ENCODE measurements around the gene ST6GALNAC2.

ST6GALNAC2 gene

GRCh38 chr17:76557368-76558197 lies 28.1 kb downstream of the ST6GALNAC2 start:
- no peaks in the 10 kb centered on the region for H3K27me3 ChIP-seq (ENCODE audit: control insufficient read depth in 1 of 2, insufficient read depth in 2 of 2, low read length in 2 of 2)
- H3K4me1 ChIP-seq (ENCODE audit: control insufficient read depth in 1 of 2, insufficient read depth in 2 of 2, low read length in 2 of 2), result peaks cover 34 to 38% of the 10 kb centered on the region in 2 donors
- peak overlapping the region; percentile 75 for H3K27ac ChIP-seq (ENCODE audit: low read depth, low read length)
- H3K36me3 ChIP-seq (ENCODE audit: control insufficient read depth in 1 of 2, insufficient read depth in 2 of 2, low read length in 2 of 2), result peaks cover 8 to 12% of the 10 kb centered on the region in 2 donors
- H3K9me3 ChIP-seq (ENCODE audit: control insufficient read depth in 1 of 2, low read length in 2 of 2), result no peaks in the 10 kb centered on the region
- peak overlapping the region; percentile 93 to 96 for H3K4me3 ChIP-seq (ENCODE audit: low read depth in 1 of 2, low read length in 2 of 2)
- H3K9ac ChIP-seq (ENCODE audit: low read depth in 1 of 2, low read length in 2 of 2), result peak overlapping the region; percentile 91 to 92

GRCh38 chr17:76556765-76557367 lies 28.8 kb downstream of the ST6GALNAC2 start:
- H3K9me3 ChIP-seq (ENCODE audit: control insufficient read depth in 1 of 2, low read length in 2 of 2), result no peaks in the 10 kb centered on the region
- H3K4me1 ChIP-seq (ENCODE audit: control insufficient read depth in 1 of 2, insufficient read depth in 2 of 2, low read length in 2 of 2), result peaks cover 32 to 35% of the 10 kb centered on the region in 2 donors
- peak overlapping the region; percentile 93 to 96 for H3K4me3 ChIP-seq (ENCODE audit: low read depth in 1 of 2, low read length in 2 of 2)
- H3K36me3 ChIP-seq (ENCODE audit: control insufficient read depth in 1 of 2, insufficient read depth in 2 of 2, low read length in 2 of 2), result peaks cover 5 to 8% of the 10 kb centered on the region in 2 donors
- H3K27me3 ChIP-seq (ENCODE audit: control insufficient read depth in 1 of 2, insufficient read depth in 2 of 2, low read length in 2 of 2), result no peaks in the 10 kb centered on the region
- peak overlapping the region; percentile 91 to 92 for H3K9ac ChIP-seq (ENCODE audit: low read depth in 1 of 2, low read length in 2 of 2)
- peak overlapping the region; percentile 75 for H3K27ac ChIP-seq (ENCODE audit: low read depth, low read length)

GRCh38 chr17:76554131-76554530 lies 31.5 kb downstream of the ST6GALNAC2 start:
- Histone ChIP-seq H3K36me3 (ENCODE audit: control insufficient read depth in 1 of 2, insufficient read depth in 2 of 2, low read length in 2 of 2) (no peaks in the 10 kb centered on the region), H3K4me3 (ENCODE audit: low read depth in 1 of 2, low read length in 2 of 2) (no peak overlapping the region), H3K9ac (ENCODE audit: low read depth in 1 of 2, low read length in 2 of 2) (no peak overlapping the region), H3K27me3 (ENCODE audit: control insufficient read depth in 1 of 2, insufficient read depth in 2 of 2, low read length in 2 of 2) (no peaks in the 10 kb centered on the region), H3K4me1 (ENCODE audit: control insufficient read depth in 1 of 2, insufficient read depth in 2 of 2, low read length in 2 of 2) (peaks cover 16 to 25% of the 10 kb centered on the region in 2 donors), H3K9me3 (ENCODE audit: control insufficient read depth in 1 of 2, low read length in 2 of 2) (no peaks in the 10 kb centered on the region), H3K27ac (ENCODE audit: low read depth, low read length) (no peak overlapping the region)

- Histone ChIP-seq H3K9ac (ENCODE audit: low read depth in 1 of 2, low read length in 2 of 2) (no peak overlapping the region), H3K27ac (ENCODE audit: low read depth, low read length) (no peak overlapping the region), H3K9me3 (ENCODE audit: control insufficient read depth in 1 of 2, low read length in 2 of 2) (no peaks in the 10 kb centered on the region), H3K4me1 (ENCODE audit: control insufficient read depth in 1 of 2, insufficient read depth in 2 of 2, low read length in 2 of 2) (peaks cover 8 to 18% of the 10 kb centered on the region in 2 donors), H3K27me3 (ENCODE audit: control insufficient read depth in 1 of 2, insufficient read depth in 2 of 2, low read length in 2 of 2) (no peaks in the 10 kb centered on the region), H3K36me3 (ENCODE audit: control insufficient read depth in 1 of 2, insufficient read depth in 2 of 2, low read length in 2 of 2) (no peaks in the 10 kb centered on the region), H3K4me3 (ENCODE audit: low read depth in 1 of 2, low read length in 2 of 2) (no peak overlapping the region)
These were observed 32.3 kb downstream of the ST6GALNAC2 start for GRCh38 chr17:76553178-76553908.

- Histone ChIP-seq H3K27me3 (ENCODE audit: control insufficient read depth in 1 of 2, insufficient read depth in 2 of 2, low read length in 2 of 2) (no peaks in the 10 kb centered on the region), H3K27ac (ENCODE audit: low read depth, low read length) (no peak overlapping the region), H3K36me3 (ENCODE audit: control insufficient read depth in 1 of 2, insufficient read depth in 2 of 2, low read length in 2 of 2) (no peaks in the 10 kb centered on the region), H3K4me1 (ENCODE audit: control insufficient read depth in 1 of 2, insufficient read depth in 2 of 2, low read length in 2 of 2) (peaks cover 6 to 30% of the 10 kb centered on the region in 2 donors), H3K4me3 (ENCODE audit: low read depth in 1 of 2, low read length in 2 of 2) (no peak overlapping the region), H3K9ac (ENCODE audit: low read depth in 1 of 2, low read length in 2 of 2) (no peak overlapping the region), H3K9me3 (ENCODE audit: control insufficient read depth in 1 of 2, low read length in 2 of 2) (no peaks in the 10 kb centered on the region)
These were observed 34.0 kb downstream of the ST6GALNAC2 start for GRCh38 chr17:76551685-76552084.

GRCh38 chr17:76550712-76551615 lies 34.7 kb downstream of the ST6GALNAC2 start:
- peaks cover 13 to 33% of the 10 kb centered on the region in 2 donors for H3K4me1 ChIP-seq (ENCODE audit: control insufficient read depth in 1 of 2, insufficient read depth in 2 of 2, low read length in 2 of 2)
- H3K27ac ChIP-seq (ENCODE audit: low read depth, low read length), result no peak overlapping the region
- H3K4me3 ChIP-seq (ENCODE audit: low read depth in 1 of 2, low read length in 2 of 2), result peak overlapping the region in 1 of 2 donors; percentile 19
- no peaks in the 10 kb centered on the region for H3K27me3 ChIP-seq (ENCODE audit: control insufficient read depth in 1 of 2, insufficient read depth in 2 of 2, low read length in 2 of 2)
- H3K9me3 ChIP-seq (ENCODE audit: control insufficient read depth in 1 of 2, low read length in 2 of 2), result no peaks in the 10 kb centered on the region
- H3K9ac ChIP-seq (ENCODE audit: low read depth in 1 of 2, low read length in 2 of 2), result no peak overlapping the region
- H3K36me3 ChIP-seq (ENCODE audit: control insufficient read depth in 1 of 2, insufficient read depth in 2 of 2, low read length in 2 of 2), result no peaks in the 10 kb centered on the region

- no peak overlapping the region for H3K9ac ChIP-seq (ENCODE audit: low read depth in 1 of 2, low read length in 2 of 2)
- no peaks in the 10 kb centered on the region for H3K9me3 ChIP-seq (ENCODE audit: control insufficient read depth in 1 of 2, low read length in 2 of 2)
- no peaks in the 10 kb centered on the region for H3K36me3 ChIP-seq (ENCODE audit: control insufficient read depth in 1 of 2, insufficient read depth in 2 of 2, low read length in 2 of 2)
- peaks cover 0 to 5% of the 10 kb centered on the region in 2 donors for H3K27me3 ChIP-seq (ENCODE audit: control insufficient read depth in 1 of 2, insufficient read depth in 2 of 2, low read length in 2 of 2)
- peaks cover 23 to 38% of the 10 kb centered on the region in 2 donors for H3K4me1 ChIP-seq (ENCODE audit: control insufficient read depth in 1 of 2, insufficient read depth in 2 of 2, low read length in 2 of 2)
- H3K27ac ChIP-seq (ENCODE audit: low read depth, low read length), result no peak overlapping the region
- H3K4me3 ChIP-seq (ENCODE audit: low read depth in 1 of 2, low read length in 2 of 2), result no peak overlapping the region
These were observed 36.1 kb downstream of the ST6GALNAC2 start for GRCh38 chr17:76549539-76549938.

- Histone ChIP-seq H3K36me3 (ENCODE audit: control insufficient read depth in 1 of 2, insufficient read depth in 2 of 2, low read length in 2 of 2) (no peaks in the 10 kb centered on the region), H3K27ac (ENCODE audit: low read depth, low read length) (no peak overlapping the region), H3K4me1 (ENCODE audit: control insufficient read depth in 1 of 2, insufficient read depth in 2 of 2, low read length in 2 of 2) (peaks cover 25 to 38% of the 10 kb centered on the region in 2 donors), H3K9me3 (ENCODE audit: control insufficient read depth in 1 of 2, low read length in 2 of 2) (no peaks in the 10 kb centered on the region), H3K27me3 (ENCODE audit: control insufficient read depth in 1 of 2, insufficient read depth in 2 of 2, low read length in 2 of 2) (peaks cover 0 to 7% of the 10 kb centered on the region in 2 donors), H3K9ac (ENCODE audit: low read depth in 1 of 2, low read length in 2 of 2) (no peak overlapping the region), H3K4me3 (ENCODE audit: low read depth in 1 of 2, low read length in 2 of 2) (no peak overlapping the region)
These were observed 36.5 kb downstream of the ST6GALNAC2 start for GRCh38 chr17:76549215-76549518.

- no peak overlapping the region for H3K27ac ChIP-seq (ENCODE audit: low read depth, low read length)
- H3K9ac ChIP-seq (ENCODE audit: low read depth in 1 of 2, low read length in 2 of 2), result no peak overlapping the region
These were observed 37.1 kb downstream of the ST6GALNAC2 start for GRCh38 chr17:76548378-76549214.

More at GRCh38 chr17:76548378-76549214, 37.1 kb downstream of the ST6GALNAC2 start:
- Histone ChIP-seq H3K4me1 (ENCODE audit: control insufficient read depth in 1 of 2, insufficient read depth in 2 of 2, low read length in 2 of 2) (peaks cover 25 to 38% of the 10 kb centered on the region in 2 donors), H3K36me3 (ENCODE audit: control insufficient read depth in 1 of 2, insufficient read depth in 2 of 2, low read length in 2 of 2) (no peaks in the 10 kb centered on the region), H3K9me3 (ENCODE audit: control insufficient read depth in 1 of 2, low read length in 2 of 2) (no peaks in the 10 kb centered on the region), H3K27me3 (ENCODE audit: control insufficient read depth in 1 of 2, insufficient read depth in 2 of 2, low read length in 2 of 2) (peaks cover 0 to 7% of the 10 kb centered on the region in 2 donors), H3K4me3 (ENCODE audit: low read depth in 1 of 2, low read length in 2 of 2) (no peak overlapping the region)
